Hippocampal formation (tissue), 2 donors: ENCODE measurements around the gene MEIOSIN.
"Not testable (repeated sequence)": the region's sequence is repeated elsewhere in the genome, so short reads cannot be mapped to it uniquely, and the experiment has no call there.

ENCODE experiments used
- DNase-seq, 2 donors: peaks; one replicate each; lab custom pipeline; 2025; lab: John Stamatoyannopoulos, UW

The MEIOSIN gene

GRCh38 chr19:45717983-45718650, 15.1 kb upstream of the MEIOSIN start:
- DNase-seq: no peak

GRCh38 chr19:45720065-45720464, 13.2 kb upstream of the MEIOSIN start:
- DNase-seq: not testable (repeated sequence)

DNA sequence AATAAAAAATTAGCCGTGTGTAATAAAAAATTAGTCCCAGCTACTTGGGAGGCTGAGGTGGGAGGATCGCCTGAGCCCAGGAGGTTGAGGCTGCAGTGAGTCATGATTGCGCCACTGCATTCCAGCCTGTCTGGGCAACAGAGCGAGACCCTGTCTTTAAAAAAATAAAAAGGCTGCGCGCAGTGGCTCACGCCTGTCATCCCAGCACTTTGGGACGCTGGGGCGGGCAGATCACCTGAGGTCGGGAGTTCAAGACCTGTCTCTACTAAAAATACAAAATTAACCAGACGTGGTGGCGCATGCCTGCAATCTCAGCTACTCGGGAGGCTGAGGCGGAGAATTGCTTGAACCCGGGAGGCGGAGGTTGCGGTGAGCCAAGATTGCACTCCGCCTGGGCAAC, 4.6 kb upstream of the MEIOSIN start:
- DNase-seq: not testable (repeated sequence)

DNA sequence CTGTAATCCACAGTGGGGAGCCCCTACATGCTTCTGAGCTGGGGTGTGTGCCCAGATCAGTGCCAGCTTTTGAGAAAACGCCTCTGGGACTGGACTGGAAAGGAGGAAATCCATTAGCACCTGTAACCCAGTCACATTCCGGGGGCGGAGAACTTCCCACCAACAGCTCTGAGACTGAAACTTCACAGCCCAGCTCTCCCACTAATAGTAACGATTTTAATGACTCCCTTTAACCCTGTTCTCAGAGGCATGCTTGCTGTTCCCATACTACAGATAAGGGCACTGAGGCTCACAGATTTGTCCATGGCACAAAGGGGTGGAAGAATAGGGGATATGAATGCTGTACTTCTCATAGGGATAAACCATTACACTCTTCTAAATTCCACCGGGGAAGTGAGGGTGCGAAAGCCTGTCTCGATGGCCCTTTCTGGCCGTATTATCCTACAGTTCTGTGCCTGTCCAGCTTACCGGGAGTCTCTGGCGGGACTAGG, 3.4 kb upstream of the MEIOSIN start:
- no peak for DNase-seq

- DNase-seq: peak; percentile 98 to 99
Measured at GRCh38 chr19:45730368-45731288, 2.6 kb upstream of the MEIOSIN start, which contains the start of gene FBXO46. Gene FBXO46, minus strand, starts transcription at chr19:45730896. Its CDS starts 17,401 bp downstream, at chr19:45713495.

GRCh38 chr19:45739498-45740439, 6.5 kb downstream of the MEIOSIN start:
- no peak for DNase-seq

DNA sequence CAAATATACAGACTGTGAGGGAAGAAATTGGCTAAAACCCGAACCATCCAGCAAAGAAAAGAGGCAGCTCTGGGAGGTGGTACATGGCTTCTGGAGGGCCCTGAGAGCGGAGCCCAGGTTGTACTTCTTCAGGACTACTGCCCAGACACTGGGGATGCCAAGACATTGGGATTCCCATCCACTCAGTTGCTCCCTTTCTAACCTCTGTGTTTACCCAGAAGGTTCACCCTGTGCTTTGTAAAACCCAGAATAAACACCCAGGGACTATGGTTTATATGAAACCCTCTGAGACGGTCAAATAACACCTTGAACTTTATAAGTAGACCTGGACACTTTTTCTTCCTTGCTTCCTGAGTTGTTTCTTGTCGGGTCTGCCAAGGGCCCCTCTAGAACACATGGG, 9.7 kb downstream of the MEIOSIN start:
- no peak for DNase-seq

DNA sequence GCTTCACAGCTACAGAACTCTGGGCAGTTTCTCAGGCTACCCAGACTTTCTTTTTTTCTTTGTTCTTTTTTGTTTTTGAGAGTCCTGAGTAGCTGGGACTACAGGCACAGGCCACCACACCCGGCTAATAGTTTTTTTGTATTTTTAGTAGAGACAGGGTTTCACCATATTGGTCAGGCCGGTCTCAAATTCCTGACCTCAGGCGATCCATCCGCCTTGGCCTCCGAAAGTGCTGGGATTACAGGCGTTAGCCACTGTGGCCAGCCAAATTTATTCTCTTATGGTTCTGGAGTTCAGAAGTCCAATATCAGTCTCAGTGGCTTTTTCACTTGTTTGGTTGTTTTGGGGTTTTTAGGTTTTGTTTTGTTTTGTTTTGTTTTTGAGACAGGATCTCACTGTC, 12.4 kb downstream of the MEIOSIN start:
- DNase-seq: no peak

DNA sequence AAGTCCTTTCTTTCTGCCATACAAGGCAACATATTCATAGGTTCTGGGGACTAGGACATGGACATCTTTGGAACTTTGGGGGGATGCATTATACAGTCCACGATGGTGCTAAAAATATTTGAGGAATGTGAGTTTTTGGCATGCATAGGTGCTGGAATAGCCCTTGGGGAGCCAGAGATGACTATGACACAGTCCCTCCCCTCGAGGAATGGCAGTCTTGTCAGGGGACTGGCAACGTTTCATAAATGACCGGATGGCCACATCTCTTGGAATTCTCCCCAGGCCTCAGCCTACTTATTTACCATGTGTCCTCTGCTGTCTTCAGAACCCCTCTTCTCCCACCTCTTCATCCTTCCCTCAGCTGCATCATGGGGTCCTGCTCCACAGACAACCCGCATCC, 13.6 kb downstream of the MEIOSIN start:
- no peak for DNase-seq

DNA sequence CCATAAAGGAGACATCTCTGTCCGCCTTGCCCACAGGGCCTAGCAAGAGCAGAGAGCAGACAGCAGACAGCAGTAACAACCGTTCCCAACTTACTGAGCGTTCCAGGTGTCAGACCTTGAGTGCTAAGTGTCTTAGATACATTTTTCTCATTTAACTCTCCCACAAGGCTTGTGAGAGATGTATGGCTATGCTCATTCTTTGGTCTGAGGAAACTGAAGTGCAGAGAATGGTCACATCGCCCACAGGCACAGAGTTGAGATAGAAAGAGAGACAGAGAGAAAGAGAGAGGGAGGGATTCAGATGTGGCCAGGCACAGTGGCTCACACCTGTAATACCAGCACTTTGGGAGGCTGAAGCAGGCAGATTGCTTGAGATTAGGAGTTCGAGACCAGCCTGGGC, 14.3 kb downstream of the MEIOSIN start:
- DNase-seq: no peak

DNA sequence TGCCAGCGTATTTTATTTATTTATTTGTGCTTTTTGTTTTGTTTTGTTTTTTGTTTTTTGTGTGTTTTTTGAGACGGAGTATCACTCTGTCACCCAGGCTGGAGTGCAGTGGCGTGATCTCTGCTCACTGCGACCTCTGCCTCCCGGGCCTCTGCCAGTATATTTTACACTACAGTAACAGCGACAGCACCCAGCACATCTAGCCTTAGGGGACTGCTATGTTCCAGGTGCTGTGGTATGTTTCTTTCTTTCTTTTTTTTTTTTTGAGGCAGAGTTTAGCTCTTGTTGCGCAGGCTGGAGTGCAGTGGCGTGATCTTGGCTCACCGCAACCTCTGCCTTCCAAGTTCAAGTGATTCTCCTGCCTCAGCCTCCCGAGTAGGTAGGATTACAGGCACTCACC, 18.2 kb downstream of the MEIOSIN start:
- not testable (repeated sequence) for DNase-seq

DNA sequence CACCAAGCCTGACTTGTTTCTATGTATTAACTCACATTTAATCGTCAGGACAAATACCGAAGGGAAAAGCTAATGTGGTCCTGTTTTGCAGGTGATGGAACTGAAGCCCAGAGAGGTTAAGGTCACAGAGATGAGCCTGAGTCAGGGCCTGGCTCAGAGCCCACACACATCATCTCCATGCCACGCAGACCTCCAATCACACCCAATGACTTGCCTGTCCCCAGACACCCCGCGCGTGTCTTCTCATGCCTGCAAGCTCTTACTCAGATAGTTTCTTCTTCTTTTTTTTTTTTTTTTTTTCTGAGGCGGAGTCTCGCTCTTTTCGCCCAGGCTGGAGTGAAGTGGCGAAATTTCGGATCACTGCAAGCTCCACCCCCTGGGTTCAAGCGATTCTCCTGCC, 19.4 kb downstream of the MEIOSIN start:
- no peak for DNase-seq

DNA sequence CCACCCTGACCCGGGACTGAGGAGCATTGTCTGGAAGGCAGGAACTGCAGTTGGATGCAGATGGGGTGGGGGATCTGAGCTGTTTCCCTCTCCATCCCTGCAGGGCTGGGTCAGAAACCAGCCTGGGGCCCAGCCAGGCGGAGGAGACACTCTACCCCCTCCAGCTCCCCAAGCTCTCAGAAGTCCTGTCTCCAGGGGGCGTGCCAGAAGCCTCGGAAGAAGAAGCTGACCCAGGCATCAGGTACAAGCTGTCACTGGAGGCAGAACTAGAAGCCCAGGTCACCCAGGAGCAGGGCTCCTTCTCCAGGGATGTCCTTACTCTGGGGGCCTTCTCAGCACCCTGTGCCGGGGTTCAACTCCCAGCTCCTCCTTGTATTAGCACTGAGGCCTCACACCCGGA, 20.3 kb downstream of the MEIOSIN start:
- no peak for DNase-seq

GRCh38 chr19:45754323-45754722, 21.1 kb downstream of the MEIOSIN start:
- DNase-seq: no peak

DNA sequence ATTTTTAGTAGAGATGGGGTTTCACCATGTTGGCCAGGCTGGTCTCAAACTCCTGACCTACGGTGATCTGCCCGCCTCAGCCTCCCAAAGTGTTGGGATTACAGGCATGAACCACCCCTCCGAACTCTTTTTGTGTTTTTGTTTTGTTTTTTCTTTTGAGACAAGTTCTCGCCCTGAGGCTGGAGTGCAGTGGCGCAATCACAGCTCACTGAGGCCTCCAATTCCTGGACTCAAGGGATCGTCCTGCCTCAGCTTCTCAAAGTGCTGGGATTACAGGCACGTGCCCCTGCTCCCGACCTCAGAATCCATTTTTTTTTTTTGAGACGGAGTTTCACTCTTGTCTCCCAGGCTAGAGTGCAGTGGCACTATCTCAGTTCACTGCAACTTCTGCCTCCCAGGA, 24.5 kb downstream of the MEIOSIN start:
- DNase-seq: no peak

DNA sequence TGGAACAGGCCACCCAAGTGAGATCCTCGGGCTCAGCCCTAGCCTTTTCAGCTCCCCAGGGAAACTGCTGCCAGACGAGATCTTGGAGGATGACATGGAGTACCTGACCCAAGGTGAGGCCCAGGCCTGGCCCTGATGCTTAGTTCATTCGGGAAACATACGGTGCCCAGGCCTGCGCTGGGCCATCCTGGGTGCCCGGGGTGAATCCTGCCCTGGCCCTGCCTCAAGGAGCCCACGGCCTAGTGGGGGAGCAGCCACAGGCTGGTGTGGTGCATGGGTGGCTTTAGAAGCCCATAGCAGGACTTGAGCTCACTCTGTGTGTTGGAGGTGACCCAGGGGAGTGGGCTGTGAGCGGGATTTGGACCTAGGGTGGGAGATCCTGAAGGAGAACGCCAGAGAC, 25.7 kb downstream of the MEIOSIN start:
- no peak for DNase-seq

- no peak for DNase-seq
Measured at GRCh38 chr19:45761714-45762113, 28.5 kb downstream of the MEIOSIN start.

DNA sequence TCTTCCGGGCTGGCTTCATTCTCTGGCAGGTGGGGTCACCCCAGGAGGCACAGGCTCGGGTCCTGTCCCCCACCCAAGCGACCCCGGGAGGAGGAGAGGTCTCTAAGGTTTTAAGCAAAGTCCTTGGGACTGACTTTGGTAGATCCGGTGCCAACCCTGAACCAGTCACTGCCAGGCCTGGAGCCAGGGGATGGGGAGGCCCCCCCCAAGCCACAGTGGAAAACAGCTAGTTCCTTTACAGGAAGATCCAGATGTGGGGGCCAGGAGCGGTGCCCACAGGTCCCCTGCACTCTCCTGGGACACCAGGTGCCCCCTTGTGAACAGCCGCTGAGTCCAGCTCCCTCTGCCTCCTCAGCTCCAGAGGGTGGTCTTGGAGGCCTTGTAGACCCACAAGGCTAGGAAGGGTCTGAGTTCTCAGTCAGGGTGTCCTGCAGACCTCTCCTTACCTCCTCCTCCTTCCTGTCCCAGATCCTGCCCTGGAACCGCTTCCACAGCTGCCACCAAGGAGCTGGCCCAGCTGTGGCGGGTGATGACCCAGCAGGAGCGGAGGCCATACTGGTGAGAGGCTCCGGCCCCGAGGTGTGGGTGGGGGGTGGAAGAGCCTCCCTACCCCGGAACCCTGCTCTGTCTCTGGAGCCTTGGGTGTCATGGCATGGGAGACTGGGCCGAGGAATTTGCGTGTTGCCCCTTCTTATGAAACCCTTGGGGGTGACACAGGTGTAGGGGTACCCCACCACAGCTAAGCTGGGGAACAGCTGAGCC, 29.8 kb downstream of the MEIOSIN start:
- no peak for DNase-seq

DNA sequence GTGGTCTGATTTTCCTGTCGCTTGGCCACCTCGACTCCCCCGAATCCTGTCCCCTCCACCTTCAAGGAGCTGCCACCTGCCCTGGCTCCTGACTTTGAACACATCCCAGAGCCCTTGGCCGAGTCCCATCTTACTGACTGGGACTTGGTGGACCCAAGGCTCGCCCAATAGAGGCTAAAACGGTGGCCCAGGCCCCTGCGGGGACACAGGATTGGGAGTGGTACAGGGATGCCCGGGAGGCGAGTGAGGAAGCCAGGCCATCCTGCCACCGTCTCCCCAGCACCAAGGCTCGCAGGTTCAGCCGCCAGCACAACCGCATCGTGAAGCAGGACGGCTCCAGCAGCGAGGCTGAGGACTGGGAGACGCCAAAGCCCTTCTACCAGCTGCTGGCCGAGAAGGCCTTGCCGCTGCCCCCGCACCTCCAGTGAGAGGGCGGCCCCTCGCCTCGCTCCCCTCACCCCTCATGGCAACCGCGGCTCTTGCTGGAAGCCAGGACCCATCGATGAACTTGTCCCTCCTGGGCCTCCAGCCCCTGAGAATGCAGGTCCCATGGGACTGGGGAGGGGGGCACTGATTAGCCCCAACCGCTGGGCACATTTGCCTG, 30.6 kb downstream of the MEIOSIN start:
- DNase-seq: no peak

GRCh38 chr19:45764475-45764874, 31.2 kb downstream of the MEIOSIN start:
- no peak for DNase-seq
